ENCODE results near the gene SUSD3.

SUSD3 gene

DNA sequence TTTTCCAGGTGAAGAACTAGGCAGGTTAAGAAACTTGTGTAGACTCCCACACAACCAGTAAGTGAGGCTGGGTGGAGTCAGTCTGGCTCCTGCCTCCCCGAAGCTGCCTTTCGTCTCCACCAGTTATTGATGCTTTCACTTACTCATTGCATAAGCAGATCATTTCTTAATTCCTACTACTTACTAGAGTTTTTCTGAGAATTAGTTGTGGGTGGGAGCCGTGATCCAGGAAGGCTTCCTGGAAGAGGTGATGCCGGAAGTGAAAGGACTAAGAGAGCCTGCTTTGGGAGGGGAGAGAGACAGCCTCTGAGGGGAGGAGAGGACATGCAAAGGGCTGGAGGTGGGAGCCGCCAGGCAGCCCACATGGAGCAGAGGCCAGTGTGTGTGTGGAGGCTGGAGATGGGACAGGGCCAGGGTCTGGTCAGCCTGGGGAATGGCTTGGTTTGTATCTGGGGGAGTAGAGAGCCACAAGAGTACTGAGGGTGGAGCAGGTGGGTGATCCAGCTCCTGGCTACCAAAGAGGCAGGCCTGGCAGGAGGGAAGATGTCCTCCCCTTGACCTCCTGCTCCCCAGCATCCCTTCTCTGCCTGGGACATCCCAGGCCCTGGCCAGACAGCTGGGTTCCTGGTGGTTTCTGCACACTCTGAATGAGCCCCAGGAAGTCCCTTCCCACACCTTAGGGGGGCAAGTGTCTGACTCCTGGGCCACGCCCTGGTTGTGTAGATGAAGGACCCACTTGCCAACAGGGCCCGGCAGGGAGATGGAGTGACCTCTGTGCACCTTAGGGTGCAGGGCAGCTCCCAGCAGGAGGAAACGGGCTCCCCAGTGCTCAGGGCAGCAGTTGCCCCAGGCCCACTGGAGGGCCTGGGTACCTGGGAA lies 25.3 kb downstream of the SUSD3 start:
- no peak for DNase-seq (ENCODE audit: low read depth in 1 of 2, low spot score in 1 of 2)
- H3K4me3 ChIP-seq (replicated peaks; ENCODE audit: insufficient read depth, low read length): no peak overlapping the region
- H3K27ac ChIP-seq (replicated peaks): no peak overlapping the region
- no peak for TF ChIP-seq GABPA (IDR thresholded peaks at IDR 0.05; ENCODE audit: low read depth)
- TF ChIP-seq POLR2AphosphoS5 (IDR thresholded peaks at IDR 0.05; ENCODE audit: low read depth): no peak
- TF ChIP-seq, protein P1, sequence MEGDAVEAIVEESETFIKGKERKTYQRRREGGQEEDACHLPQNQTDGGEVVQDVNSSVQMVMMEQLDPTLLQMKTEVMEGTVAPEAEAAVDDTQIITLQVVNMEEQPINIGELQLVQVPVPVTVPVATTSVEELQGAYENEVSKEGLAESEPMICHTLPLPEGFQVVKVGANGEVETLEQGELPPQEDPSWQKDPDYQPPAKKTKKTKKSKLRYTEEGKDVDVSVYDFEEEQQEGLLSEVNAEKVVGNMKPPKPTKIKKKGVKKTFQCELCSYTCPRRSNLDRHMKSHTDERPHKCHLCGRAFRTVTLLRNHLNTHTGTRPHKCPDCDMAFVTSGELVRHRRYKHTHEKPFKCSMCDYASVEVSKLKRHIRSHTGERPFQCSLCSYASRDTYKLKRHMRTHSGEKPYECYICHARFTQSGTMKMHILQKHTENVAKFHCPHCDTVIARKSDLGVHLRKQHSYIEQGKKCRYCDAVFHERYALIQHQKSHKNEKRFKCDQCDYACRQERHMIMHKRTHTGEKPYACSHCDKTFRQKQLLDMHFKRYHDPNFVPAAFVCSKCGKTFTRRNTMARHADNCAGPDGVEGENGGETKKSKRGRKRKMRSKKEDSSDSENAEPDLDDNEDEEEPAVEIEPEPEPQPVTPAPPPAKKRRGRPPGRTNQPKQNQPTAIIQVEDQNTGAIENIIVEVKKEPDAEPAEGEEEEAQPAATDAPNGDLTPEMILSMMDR (IDR thresholded peaks at IDR 0.05; ENCODE audit: insufficient read depth, low read length): no peak
- TF ChIP-seq SPI1 (IDR thresholded peaks at IDR 0.05; ENCODE audit: borderline replicate concordance, low read depth): no peak
- TF ChIP-seq REST (IDR thresholded peaks at IDR 0.05; ENCODE audit: insufficient replicate concordance, low read depth): no peak
- H3K27me3 ChIP-seq (ENCODE audit: insufficient read depth, poor library complexity, severe bottlenecking): no peaks in the 10 kb centered on the region

GRCh38 chr9:93084471-93084881 lies 26.0 kb downstream of the SUSD3 start:
- Histone ChIP-seq H3K27ac (replicated peaks) (no peak overlapping the region), H3K27me3 (ENCODE audit: insufficient read depth, poor library complexity, severe bottlenecking) (no peaks in the 10 kb centered on the region), H3K4me3 (replicated peaks; ENCODE audit: insufficient read depth, low read length) (no peak overlapping the region)
- TF ChIP-seq REST (IDR thresholded peaks at IDR 0.05; ENCODE audit: insufficient replicate concordance, low read depth) (no peak), SPI1 (IDR thresholded peaks at IDR 0.05; ENCODE audit: borderline replicate concordance, low read depth) (no peak)
- DNase-seq (ENCODE audit: low read depth in 1 of 2, low spot score in 1 of 2): no peak

DNA sequence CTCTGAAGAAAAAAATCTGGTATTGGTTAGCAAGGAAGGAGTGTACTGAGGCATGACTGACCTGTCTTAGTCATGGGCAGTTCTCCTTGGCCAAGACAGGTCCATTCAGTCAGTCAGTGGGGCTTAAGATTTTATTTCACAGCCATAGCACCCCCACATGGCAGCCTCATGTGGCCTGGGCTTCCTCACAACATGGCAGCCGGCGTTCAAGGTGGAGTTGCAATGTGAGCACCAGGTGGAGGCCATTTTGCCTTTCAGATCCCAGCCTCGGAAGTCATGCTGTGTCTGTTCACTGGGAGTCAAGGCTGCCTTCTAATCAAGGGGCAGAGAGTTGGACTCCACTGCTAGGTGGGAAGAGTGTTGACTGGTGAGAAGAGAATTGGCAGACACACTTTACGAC lies 27.2 kb downstream of the SUSD3 start:
- TF ChIP-seq, protein P1 (IDR thresholded peaks at IDR 0.05; ENCODE audit: insufficient read depth, low read length): no peak
- TF ChIP-seq SPI1 (IDR thresholded peaks at IDR 0.05; ENCODE audit: borderline replicate concordance, low read depth) (no peak), GABPA (IDR thresholded peaks at IDR 0.05; ENCODE audit: low read depth) (no peak), POLR2AphosphoS5 (IDR thresholded peaks at IDR 0.05; ENCODE audit: low read depth) (no peak), REST (IDR thresholded peaks at IDR 0.05; ENCODE audit: insufficient replicate concordance, low read depth) (no peak)
- Histone ChIP-seq H3K27me3 (ENCODE audit: insufficient read depth, poor library complexity, severe bottlenecking) (no peaks in the 10 kb centered on the region), H3K4me3 (replicated peaks; ENCODE audit: insufficient read depth, low read length) (no peak overlapping the region), H3K27ac (replicated peaks) (no peak overlapping the region)
- DNase-seq (ENCODE audit: low read depth in 1 of 2, low spot score in 1 of 2): no peak

Data from HL-60 (cell line).